GM19238 (cell line): ENCODE data around the gene CENPQ.

Experiments used
- DNase-seq: peaks from one replicate; pipeline ENCODE4 v3.0.0; 2011; ENCODE audit warnings: low spot score; ENCODE audit not compliant: insufficient read length

CENPQ gene

DNA sequence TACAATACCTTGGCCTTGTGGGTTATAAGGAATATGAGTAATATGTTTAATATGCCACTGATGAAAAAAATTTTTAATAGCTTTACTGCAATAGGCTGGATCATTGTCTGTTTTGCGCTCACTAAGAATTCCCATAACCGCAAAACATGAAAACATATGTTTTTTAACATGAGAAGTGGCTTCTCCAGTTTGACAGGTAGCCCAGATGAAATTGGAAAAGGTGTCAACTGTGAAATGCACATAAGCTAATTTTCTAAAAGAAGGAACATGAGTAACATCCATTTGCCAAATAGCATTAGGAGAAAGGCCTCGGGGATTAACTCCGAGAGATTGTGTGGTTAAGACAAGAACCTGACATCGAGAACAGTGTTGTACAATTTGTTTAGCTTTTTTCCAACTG lies 41.5 kb downstream of the CENPQ start:
- DNase-seq, result no peak

DNA sequence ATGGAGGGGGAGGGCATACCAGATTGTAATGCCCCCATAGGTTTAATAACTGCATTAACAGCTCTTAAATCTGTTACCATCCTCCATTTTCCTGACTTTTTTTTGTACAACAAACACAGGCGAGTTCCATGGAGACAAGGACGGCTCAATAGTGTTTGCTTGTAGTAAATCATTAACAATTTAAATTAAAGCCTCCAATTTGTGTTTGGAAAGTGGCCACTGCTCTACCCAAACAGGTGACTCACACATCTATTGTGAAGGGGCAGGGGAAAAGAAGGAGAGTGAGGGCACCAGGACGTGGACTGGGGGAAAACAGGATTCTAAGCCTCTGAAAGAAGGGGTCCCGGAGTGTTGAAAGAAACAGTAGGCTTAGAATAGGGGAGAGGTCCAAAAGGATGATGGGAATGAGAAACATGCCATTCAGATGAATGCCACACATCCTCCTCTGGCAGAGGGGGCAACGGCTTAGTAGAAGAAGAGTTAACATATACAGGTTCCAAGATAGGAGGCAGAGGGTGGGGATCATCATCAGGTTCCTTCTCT lies 43.5 kb downstream of the CENPQ start:
- no peak for DNase-seq

DNA sequence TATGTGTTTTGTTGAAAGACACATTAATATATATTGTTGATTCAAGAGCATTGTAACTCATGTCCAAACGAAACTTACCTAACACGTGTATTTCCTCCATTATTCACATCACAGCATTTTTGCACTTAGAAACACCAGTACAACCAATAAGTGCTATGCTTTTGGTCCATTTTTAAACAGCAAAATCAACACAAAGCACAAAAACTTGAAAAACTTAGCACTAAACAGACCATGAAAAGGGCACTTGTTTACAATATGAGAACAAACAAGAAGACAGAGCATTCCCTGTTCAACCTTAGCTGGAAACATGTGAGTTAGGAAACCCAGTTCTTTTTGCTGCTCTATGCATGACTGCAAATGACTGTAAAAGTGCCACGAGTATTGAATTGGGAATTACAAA lies 46.2 kb downstream of the CENPQ start:
- no peak for DNase-seq

DNA sequence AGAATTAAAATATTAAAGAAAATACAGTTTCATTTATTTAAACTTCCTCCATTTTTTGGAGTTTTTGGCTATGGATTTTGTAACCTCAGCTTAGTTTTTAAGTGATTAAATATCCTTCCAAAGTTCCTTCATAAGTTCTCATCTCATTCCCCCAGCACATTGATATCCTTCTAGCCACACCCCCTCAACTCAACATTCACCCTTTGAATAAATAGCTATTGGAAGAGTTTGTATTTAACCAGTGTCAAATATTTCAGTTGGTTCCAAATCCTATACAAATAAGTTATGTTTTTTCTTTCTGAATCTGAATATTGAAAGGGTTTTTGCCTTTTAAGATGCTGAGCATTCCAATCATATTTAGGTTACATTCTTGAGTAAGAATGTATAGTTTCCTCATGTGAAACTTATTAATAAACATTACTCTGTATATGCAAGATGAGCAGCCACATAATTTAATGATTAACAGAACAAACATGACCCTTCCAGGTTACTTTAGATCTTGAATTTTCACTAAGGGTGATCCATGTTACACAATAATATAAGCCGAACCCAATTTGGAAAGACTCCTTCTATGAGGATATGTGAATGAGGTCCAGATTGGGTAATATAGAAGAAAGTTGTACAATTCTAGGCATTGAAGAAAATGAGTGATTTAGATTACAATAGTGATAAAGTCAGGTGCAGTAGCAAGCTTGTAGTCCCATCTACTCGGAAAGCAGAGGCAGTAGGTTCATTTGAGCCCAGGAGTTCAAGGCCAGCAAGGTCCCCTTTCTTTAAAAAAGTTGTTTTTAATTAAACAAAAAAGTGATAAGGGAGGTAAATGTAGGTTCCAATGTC lies 50.2 kb downstream of the CENPQ start:
- DNase-seq, result no peak

DNA sequence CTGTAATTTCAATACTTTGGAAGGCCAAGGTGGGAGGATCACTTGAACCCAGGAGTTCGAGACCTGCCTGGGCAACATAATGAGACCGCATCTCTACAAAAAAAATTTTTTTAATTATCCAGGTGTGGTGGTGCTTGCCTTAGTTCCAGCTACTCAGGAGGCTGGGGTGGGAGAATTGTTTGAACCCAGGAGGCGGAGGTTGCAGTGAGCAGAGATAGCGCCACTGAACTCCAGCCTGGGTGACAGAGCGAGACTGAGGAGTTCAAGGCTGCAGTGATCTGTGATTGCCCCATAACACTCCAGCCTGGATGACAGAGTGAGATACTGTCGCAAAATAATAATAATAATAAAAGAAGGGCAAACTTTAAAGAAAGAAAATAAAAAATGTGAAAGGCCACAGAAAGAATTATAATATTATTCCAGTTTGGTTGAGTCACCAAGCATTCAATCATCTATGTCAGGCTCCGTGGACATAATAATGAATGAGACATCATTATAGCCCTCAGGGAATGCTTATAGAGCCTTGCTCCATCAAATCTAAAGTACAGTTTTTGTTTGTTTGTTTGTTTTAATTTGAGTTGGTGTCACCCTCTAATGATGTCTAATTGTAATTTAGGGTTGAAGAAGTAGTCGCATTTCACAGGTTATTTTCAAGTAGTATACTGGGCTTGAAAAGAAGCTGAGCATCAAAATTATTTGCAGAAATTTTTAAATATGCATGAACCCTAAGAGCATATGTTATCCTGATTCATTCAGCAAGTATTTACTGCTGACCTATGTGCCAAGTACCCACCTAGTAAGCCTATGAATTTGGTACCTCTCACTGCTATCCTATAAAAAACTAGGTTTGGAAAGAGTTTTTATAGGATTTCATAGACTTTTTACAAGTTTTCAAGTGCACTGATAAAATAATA lies 51.7 kb downstream of the CENPQ start:
- DNase-seq, result no peak

DNA sequence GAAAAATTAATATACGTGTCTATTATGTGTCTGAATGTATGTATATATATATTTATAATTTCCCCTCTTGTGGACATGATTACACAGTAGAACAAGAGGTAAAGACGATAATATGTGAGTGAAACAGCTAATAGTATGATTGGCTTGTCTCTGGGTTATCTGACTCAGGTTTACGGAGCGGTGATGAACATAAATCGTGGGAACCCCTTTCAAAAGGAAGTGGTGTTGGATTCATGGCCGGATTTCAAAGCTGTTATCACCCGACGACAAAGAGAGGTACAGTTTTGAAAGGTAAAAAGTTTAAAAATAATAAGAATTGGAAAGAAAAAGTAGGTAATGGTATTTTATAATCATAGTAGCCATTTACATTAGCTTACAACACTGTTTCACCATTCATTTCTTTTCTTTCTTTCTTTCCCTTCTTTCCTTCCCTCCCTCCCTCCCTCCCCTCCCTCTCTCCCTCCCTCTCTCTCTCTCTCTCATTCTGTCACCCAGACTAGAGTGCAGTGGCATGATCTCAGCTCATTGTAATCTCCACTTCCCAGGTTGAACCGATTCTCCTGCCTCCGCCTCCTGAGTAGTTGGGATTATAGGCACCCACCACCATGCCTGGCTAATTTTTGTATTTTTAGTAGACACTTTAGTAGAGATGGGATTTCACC lies 52.4 kb downstream of the CENPQ start:
- DNase-seq, result no peak

DNA sequence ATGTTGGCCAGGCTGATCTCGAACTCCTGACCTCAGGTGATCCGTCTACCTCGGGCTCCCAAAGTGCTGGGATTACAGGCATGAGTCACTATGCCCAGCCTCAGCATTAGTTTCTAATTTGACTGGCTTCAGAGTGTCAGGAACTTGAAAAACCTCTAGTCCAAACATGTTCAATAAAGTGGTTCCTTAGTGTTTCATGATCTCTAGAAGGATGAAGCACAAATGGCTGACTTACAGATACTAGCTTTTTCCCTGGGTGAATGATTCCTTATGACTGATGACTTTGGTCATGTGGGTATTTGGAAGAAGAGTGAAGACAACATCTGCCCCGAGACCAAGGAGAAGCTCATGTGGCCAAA lies 53.0 kb downstream of the CENPQ start:
- DNase-seq, result no peak

DNA sequence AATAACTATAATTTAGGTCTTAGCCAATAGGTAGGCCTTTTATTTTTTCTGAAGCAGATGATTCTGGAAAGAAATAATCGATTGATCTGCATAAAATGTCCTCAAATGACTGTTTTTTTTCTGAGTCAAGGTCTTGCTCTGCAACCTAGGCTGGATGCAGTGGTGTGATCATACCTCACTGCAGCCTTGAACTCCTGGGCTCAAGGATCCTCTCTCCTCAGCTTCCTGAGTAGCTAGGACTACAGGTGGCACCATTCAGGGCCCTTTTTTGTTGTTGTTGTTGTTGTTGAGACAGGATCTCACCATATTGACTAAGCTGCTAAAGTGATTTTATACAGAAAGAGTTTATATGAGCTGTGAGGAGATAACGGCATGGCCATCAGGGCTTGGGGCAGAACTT lies 54.7 kb downstream of the CENPQ start:
- no peak for DNase-seq

DNA sequence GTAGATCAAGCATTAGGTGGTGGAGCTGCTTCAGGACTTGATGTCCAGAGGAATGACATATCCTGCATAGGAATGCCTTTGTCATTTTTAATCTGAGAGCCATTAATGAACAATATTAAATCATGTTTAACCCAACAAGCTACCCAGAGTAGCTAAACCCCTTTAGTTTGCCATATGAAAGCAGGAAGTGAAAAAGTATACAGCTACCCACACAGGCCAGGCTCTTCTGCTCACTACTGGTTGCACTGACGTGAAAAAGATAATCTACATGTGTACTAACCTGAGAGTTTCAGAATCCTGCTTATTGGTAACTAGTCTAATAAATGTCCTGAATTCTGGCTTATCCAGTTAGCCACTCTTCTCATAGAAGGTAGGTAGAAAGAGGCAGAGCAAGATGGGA lies 56.5 kb downstream of the CENPQ start:
- DNase-seq, result no peak

DNA sequence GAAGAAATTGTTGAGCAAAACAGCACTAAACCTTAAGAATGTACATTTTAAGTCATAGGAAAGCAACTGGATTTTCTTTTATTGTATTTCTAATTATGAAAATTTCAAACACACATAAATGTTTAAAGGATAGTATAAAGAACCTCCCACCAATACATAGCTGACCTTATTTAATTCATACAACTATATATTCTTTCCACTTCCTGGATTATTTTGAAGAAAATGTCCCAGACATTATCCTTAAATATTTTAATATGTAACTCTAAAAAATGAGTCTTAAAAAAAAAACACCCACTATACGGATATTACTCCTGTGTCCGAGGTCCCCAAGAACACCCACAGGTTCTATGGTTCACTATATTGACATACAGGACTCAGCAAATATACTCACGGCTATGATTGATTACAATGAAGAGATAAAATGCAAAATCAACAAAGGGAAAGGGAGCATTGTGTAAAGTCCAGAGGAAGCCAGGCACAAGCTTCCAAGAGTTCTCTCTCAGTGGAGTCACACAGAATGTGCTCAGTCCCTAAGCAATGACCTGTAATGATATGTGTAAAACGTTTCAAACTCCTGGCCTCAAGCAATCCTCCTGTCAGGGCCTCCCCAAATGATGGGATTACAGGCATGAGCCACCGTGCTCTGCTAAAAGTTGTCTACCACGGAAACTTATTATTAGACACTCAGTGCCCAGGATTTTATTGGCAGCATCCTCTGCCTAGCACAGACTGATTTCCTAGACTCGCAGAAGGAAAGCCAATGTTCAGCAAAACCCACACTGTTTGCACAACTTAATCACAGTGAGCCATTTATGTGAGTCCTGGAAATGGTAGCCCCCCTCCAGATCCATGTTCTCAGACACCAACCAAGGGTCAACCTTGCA lies 59.8 kb downstream of the CENPQ start:
- DNase-seq, result no peak

DNA sequence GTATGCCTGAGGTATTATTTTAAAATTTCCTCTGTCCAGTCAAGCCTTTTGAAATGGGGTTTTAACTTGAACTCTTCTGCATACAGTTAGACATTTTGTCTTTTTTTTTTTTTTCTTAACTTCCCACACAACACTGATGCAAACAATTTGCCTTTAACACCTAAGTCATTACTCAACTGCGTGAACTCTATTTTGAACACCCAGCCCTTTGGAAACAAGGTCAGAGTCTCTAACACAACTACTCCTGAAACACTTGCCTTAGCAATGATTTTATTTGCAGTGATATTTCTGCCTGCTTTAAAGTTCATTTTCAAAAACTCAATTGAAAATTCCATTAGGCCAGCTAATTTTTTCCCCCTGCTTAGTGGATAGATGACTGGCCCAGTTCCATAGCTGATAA lies 60.7 kb downstream of the CENPQ start:
- no peak for DNase-seq

DNA sequence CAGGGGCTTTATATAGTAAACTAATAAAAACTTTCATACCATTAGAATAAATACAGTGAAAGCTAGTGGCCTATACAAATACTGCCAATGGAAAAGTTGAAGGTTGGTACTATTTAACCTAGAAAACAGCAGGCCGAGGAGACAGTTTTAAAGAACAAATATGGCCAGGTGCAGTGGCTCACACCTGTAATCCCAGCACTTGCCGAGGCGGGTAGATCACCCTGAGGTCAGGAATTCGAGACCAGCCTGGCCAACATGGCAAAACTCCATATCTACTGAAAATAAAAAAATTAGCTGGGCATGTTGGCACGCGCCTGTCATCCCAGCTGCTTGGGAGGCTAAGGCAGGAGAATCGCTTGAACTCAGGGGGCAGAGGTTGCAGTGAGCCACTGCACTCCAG lies 61.4 kb downstream of the CENPQ start:
- DNase-seq, result no peak

DNA sequence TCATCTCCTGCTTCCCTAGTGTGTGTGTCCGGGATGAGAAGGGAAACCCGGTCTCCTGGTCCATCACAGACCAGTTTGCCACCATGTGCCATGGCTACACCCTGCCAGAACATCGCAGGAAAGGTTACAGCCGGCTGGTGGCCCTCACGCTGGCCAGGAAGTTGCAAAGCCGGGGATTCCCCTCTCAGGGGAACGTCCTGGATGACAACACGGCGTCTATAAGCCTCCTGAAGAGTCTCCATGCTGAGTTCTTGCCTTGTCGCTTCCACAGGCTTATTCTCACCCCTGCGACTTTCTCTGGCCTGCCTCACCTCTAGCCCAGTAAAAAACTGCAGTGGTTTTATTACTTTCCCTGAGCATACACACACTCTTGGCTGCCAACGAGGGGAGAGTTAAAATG lies 63.4 kb downstream of the CENPQ start:
- no peak for DNase-seq

DNA sequence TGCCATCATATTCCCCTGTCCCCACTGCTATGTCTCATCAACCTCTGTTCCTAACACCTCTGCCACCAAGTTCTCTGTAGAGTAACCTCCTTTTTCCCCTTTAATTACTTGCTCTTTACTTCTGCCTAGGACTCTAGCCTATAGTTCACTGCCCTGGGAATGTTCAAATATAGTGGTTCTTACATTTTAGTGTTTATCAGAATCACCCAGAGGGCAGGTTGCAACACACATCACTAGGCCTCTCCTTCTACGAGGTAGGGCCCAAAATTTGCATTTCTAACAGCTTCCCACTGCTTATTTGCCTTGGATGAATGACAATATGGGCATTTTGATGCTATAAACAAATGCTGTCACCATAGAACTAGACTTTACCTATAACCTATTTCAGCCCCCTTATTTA lies 64.2 kb downstream of the CENPQ start:
- DNase-seq, result no peak

DNA sequence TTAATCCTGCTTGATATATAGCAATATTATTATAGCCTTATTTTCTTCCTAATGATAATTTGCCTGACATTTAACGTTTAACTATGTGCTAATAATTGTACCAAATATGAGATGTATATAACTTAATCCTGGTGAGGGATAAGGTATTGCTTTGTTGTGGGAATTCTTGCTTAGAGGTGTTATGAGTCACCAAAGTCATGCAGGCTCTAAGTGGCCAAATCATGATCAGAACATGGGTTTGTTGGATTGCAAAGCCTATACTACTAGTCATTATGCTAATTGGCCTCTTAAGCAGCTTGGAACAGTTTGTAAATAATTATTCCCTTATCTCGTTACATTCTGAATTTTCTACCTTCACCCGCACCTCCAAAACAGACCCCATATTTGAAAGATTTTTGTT lies 65.4 kb downstream of the CENPQ start:
- DNase-seq, result no peak

DNA sequence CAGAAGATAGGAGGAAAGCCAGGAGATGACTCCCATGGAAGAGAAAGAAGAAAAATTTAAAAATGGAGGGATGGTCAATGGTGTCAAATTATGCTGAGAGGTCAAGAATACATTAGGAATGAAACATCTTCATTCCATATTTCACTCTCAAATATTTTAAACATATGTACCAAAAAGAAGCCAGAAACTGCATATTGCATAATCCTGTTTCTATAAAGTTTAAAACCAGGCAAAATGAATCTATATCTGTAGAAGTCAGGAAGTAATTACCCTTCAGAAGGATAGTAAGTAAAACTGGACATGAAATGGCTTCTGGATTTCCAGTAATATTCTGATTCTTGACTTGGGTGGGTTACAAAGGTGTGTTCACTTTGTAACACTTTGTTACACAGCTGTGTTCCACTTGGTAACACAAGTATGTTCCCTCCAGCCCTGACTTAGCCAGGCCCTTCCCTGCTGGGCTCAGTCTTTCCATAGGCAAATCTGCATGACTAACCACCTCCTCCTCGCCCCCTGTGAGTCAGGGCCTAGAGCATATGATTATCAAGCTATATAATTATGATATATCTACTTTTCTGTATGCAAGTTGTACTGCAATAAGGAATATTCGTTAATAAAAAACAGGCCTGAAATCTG lies 67.1 kb downstream of the CENPQ start:
- no peak for DNase-seq

DNA sequence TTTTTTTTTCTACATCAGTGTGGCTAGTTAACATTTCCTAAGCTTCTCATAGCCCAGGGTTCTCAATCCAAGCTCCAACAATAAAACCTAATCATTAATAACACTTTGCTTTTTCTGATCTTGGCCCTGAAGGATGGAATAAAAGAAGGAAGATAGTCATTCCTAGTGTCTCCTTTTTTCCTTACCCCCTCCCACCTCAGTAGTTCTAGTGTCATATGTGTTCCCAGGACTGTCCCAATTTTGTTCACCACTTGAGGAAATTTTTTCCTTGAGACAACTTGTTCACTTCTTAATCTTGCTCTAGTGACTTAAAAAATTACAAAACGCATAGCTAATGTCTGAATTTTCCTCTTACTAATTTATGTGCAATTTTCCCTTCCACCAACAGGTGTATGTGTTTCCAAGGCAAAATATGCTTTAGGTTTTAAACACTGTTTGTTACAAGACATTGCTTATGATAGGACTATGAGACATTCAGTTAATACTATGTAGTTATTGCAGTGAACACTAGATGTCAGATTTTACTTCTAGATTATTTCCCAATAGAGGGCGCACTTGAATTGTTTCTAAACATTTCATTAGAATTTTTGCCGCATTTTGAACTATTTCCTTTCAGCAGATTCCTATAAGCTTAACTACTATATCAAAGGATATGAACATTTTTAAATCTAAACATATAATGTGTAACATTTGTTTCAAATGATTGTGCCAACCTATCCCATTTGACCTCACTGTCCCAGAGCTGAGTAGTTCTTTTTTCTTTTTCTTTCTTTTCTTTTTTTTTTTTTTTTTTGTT lies 68.8 kb downstream of the CENPQ start:
- no peak for DNase-seq

DNA sequence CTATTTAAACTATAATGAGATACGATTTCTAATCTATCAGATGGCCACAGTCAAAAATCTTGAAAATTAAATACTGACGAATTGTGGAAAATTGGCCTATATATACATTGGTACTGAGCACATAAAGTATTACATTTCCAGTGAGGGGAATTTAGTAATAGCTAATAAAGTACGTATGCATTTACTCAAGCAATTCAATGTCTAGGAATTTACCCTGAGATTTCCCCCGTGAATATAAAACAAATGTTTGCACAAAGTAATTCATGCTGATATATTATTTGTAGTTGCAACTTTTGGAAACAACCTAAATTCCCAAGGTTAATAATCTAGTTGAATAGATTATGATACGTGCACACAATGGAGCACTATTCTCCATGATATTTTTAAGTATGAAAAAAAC lies 72.6 kb downstream of the CENPQ start:
- DNase-seq, result no peak

DNA sequence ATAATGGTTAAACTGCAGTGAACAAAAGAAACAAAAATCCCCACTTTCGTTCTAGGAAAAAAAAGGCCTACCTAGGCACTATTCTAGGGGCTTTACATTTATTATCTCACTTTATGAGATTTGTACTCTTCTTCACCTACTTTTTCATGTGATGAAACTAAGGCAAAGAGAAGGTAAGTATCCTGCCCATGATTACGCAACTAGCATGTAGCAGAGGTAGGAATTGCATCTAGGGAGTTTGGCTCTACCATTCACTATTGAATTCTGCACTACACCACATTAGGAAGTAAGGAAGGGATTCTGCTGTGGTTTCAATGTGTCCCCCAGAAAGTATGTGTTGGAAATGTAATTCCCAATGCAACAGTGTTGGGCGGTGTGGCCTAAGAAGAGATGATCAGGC lies 75.9 kb downstream of the CENPQ start:
- no peak for DNase-seq

DNA sequence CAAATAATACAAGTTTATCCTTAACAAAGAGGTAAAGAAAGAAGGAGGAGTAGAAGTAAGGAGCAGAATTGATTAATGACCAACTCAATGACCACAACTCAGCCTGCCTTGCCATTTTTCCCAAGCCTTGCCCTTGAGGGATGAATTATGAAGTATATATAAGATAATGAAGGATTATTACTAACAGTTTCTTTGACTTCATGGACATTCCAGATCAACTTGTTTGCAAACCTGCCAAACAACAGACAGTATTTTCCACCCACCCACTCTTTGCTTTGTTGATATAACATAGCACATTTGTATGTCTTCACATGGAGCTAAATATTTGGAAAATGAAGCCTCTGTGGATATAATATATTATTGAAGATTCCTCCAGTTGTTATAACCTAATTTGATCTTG lies 77.4 kb downstream of the CENPQ start:
- DNase-seq, result no peak
